ENCODE measurements around the gene RYR2. TPM values are rescaled to one million over a fixed set of nuclear protein-coding genes. Genes with fewer than 3 reads are reported as not detected.

Gene RYR2
- total RNA-seq, 2 donors from 2014 or later = 59.0 to 75.9 TPM

DNA sequence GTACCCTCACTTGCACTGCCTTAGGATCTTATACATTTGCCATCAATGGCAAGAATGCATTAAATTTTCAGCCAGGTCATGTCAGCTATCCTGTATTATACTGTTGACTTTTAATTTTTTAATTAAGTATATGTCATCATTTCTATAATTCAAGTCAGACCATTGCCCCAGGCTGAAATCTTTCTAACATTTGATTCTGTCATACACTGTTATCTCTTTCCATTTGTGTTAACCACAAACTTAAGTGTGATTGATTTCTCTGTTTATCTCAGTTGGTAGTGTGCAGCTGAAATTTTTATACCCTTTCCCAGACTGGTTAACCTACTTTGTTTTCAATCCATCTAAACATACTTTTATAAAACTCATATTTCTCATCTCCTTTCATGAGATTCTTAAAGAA is 695.5 kb downstream of the RYR2 start:
- no peak for ATAC-seq (ENCODE audit: insufficient number of reproducible peaks, low FRiP score, low read depth)
- H3K27ac ChIP-seq = no peak overlapping the region
- H3K36me3 ChIP-seq = peaks cover 3% of the 10 kb centered on the region
- H3K4me3 ChIP-seq = no peak overlapping the region
- DNase-seq (ENCODE audit: low spot score) = no peak
- H3K9me3 ChIP-seq = no peaks in the 10 kb centered on the region
- TF ChIP-seq, protein P1, sequence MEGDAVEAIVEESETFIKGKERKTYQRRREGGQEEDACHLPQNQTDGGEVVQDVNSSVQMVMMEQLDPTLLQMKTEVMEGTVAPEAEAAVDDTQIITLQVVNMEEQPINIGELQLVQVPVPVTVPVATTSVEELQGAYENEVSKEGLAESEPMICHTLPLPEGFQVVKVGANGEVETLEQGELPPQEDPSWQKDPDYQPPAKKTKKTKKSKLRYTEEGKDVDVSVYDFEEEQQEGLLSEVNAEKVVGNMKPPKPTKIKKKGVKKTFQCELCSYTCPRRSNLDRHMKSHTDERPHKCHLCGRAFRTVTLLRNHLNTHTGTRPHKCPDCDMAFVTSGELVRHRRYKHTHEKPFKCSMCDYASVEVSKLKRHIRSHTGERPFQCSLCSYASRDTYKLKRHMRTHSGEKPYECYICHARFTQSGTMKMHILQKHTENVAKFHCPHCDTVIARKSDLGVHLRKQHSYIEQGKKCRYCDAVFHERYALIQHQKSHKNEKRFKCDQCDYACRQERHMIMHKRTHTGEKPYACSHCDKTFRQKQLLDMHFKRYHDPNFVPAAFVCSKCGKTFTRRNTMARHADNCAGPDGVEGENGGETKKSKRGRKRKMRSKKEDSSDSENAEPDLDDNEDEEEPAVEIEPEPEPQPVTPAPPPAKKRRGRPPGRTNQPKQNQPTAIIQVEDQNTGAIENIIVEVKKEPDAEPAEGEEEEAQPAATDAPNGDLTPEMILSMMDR (IDR thresholded peaks at IDR 0.05) = no peak
- H3K4me1 ChIP-seq (ENCODE audit: control insufficient read depth in 1 of 2, low read depth in 2 of 2) = no peaks in the 10 kb centered on the region
- no peaks in the 10 kb centered on the region for H3K27me3 ChIP-seq (replicated peaks; ENCODE audit: insufficient read depth)

DNA sequence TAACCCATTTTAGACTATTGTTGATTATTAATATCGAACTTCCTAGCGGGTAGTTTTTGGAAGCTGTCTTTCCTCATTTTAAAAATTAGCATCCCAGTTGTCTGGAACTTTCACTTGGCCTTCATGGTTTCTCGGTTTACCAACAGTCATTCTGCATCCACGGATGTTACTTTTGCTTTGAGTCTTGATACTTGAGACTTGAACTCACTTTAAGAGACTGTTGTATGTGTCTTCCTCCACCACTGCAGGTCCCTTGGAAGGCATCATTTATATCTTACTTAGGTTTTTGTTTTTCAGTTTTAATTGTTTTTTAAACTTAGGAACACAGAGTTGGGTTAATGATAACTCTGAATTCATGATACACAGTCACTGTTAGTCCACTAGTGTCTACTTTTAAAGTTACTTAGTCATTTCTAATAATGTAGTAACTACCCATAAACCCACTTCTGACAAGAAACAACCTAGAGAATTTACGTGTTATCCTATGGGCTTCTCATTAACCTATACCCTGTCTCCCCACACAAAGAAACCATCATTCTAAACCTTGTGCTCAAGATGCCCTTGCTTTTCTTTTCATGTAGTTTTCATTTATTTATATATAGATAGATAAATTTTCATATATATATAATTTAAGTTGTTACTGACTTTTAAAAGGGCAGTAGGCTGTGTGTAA is 696.1 kb downstream of the RYR2 start:
- ATAC-seq (ENCODE audit: insufficient number of reproducible peaks, low FRiP score, low read depth) = no peak
- Histone ChIP-seq H3K4me3 (no peak overlapping the region), H3K4me1 (ENCODE audit: control insufficient read depth in 1 of 2, low read depth in 2 of 2) (no peaks in the 10 kb centered on the region), H3K36me3 (peaks cover 3% of the 10 kb centered on the region), H3K9me3 (no peaks in the 10 kb centered on the region), H3K27me3 (replicated peaks; ENCODE audit: insufficient read depth) (no peaks in the 10 kb centered on the region), H3K27ac (no peak overlapping the region)
- no peak for DNase-seq (ENCODE audit: low spot score)
- TF ChIP-seq, protein P1 (IDR thresholded peaks at IDR 0.05) = no peak

DNA sequence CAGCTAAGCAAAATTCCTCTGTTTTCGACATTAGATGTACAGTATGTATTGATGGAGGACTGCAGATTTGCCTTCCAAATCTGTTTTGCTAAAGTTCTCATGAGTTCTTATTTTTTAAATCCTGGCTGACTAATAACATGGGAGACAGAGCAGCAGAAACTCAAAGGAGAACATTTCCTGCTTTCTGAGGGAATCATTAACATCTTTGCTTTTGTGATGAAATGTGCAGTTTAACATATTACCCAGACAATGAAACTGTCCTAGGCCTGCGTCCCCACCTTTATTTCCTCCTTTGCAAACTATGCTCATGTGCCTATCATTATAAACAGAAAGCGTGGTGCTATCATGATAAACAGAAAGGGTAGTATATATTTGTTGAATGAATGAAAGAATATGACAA is 698.9 kb downstream of the RYR2 start:
- no peak for ATAC-seq (ENCODE audit: insufficient number of reproducible peaks, low FRiP score, low read depth)
- H3K36me3 ChIP-seq = peaks cover 3% of the 10 kb centered on the region
- no peaks in the 10 kb centered on the region for H3K27me3 ChIP-seq (replicated peaks; ENCODE audit: insufficient read depth)
- DNase-seq (ENCODE audit: low spot score) = no peak
- no peak overlapping the region for H3K4me3 ChIP-seq
- TF ChIP-seq, protein P1 (IDR thresholded peaks at IDR 0.05) = no peak
- no peaks in the 10 kb centered on the region for H3K9me3 ChIP-seq
- no peak overlapping the region for H3K27ac ChIP-seq
- H3K4me1 ChIP-seq (ENCODE audit: control insufficient read depth in 1 of 2, low read depth in 2 of 2) = no peaks in the 10 kb centered on the region

DNA sequence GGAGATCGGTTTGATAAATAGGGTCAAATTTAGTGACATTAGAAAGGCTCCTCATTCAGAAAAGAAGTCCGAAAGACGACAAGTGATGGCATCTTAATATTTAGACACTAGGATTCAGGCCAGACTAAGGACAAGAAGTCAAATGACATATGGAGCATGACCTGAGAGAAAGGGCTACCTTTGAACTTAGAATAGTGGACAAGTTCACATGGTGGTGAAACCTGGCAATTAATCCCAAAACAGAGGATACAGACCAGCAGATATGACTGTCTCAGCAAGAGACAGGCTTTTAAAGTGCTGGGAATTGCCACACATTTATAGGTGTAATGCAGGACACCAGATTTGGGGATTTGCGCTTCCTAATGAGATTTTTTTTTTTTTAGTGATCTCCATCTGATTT is 703.6 kb downstream of the RYR2 start:
- TF ChIP-seq, protein P1 (IDR thresholded peaks at IDR 0.05) = no peak
- ATAC-seq (ENCODE audit: insufficient number of reproducible peaks, low FRiP score, low read depth) (no peak), DNase-seq (ENCODE audit: low spot score) (no peak)
- Histone ChIP-seq H3K27me3 (replicated peaks; ENCODE audit: insufficient read depth) (no peaks in the 10 kb centered on the region), H3K4me1 (ENCODE audit: control insufficient read depth in 1 of 2, low read depth in 2 of 2) (no peaks in the 10 kb centered on the region), H3K36me3 (peaks cover 3% of the 10 kb centered on the region), H3K9me3 (no peaks in the 10 kb centered on the region), H3K27ac (no peak overlapping the region), H3K4me3 (no peak overlapping the region)

DNA sequence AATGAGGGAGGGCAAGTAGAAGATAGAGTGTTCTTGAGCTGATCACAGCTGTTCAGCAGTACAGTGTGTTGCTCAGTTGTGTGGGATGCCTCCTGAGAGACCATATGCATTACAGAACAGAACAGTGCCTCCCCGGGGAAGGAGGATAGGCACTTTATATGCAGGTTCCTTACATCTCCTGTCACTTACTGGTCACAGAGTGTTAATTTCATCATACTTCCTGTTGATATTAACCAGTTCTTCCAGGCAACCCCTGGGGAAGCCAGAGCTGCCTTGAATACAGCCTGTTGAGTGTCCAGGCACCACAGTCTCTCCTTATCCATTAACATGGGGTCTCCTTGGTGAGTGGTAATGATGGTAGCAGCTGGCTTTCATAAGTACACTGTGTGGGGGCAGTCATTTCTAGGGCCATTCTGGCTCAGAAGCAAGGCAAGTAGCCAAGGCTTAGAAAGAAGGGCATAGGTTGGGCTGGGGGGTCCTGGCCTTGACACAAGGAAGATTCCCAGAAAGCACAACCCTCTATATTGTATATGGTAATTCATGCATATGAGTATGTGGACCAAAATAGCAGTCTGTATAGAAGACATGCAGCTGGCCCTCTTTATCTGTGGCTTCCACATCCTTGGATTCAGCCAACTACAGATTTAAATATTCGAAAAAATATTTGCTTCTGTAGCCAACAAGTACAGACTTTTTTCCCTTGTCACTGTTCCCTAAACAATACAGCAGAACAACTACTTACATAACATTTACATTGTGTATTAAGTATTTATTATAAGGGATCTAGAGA is 706.4 kb downstream of the RYR2 start:
- Histone ChIP-seq H3K4me3 (no peak overlapping the region), H3K36me3 (no peaks in the 10 kb centered on the region), H3K27me3 (replicated peaks; ENCODE audit: insufficient read depth) (no peaks in the 10 kb centered on the region), H3K4me1 (ENCODE audit: control insufficient read depth in 1 of 2, low read depth in 2 of 2) (no peaks in the 10 kb centered on the region), H3K9me3 (no peaks in the 10 kb centered on the region), H3K27ac (no peak overlapping the region)
- TF ChIP-seq, protein P1 (IDR thresholded peaks at IDR 0.05) = no peak
- ATAC-seq (ENCODE audit: insufficient number of reproducible peaks, low FRiP score, low read depth) (no peak), DNase-seq (ENCODE audit: low spot score) (no peak)
